A673 (cell line): Measurements from ENCODE around the gene CARM1.
"Not testable (repeated sequence)": the region's sequence is repeated elsewhere in the genome, so short reads cannot be mapped to it uniquely, and the experiment has no call there.

Experiments
- EZH2 ChIP-seq: fragments of 200-600 bp; sonication (generic); IDR thresholded peaks from 2 replicates; pipeline ENCODE4 v1.6.1; 2017; ENCODE audit warnings: borderline replicate concordance, low read depth, mild to moderate bottlenecking, mixed read lengths, antibody characterized with exemption, low read length; ENCODE audit not compliant: poor library complexity, severe bottlenecking
- TF ChIP-seq, protein P1 (sequence below): fragments of 300-800, 200-600 bp; sonication (generic); conservative IDR thresholded peaks from 2 replicates; pipeline ENCODE4 v1.5.1; 2017; ENCODE audit warnings: low read depth, mild to moderate bottlenecking, antibody characterized with exemption, low read length, moderate library complexity, mixed read lengths

DNA sequence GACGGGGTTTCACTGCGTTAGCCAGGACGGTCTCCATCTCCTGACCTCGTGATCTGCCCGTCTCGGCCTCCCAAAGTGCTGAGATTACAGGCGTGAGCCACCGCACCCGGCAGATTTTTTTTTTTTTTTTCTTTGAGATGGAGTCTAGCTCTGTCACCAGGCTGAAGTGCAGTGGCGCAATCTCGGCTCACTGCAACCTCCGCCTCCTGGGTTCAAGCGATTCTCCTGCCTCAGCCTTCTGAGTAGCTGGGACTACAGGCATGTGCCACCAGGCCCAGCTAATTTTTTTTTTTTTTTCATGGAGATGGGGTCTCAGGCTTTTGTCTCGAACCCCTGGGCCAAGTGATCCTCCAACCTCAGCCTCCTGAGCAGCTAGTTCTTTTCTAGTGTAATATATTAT is 70.3 kb downstream of the CARM1 start:
- TF ChIP-seq, protein P1, sequence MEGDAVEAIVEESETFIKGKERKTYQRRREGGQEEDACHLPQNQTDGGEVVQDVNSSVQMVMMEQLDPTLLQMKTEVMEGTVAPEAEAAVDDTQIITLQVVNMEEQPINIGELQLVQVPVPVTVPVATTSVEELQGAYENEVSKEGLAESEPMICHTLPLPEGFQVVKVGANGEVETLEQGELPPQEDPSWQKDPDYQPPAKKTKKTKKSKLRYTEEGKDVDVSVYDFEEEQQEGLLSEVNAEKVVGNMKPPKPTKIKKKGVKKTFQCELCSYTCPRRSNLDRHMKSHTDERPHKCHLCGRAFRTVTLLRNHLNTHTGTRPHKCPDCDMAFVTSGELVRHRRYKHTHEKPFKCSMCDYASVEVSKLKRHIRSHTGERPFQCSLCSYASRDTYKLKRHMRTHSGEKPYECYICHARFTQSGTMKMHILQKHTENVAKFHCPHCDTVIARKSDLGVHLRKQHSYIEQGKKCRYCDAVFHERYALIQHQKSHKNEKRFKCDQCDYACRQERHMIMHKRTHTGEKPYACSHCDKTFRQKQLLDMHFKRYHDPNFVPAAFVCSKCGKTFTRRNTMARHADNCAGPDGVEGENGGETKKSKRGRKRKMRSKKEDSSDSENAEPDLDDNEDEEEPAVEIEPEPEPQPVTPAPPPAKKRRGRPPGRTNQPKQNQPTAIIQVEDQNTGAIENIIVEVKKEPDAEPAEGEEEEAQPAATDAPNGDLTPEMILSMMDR, result not testable (repeated sequence)
- TF ChIP-seq EZH2, result not testable (repeated sequence)
